Astrocyte of the hippocampus (primary cell): ENCODE data around the gene BAMBI.

Experiments used
- DNase-seq: peaks from one replicate; pipeline ENCODE4 v3.0.0; 2011; ENCODE audit warnings: low read depth, low spot score

The BAMBI gene

GRCh38 chr10:28704464-28705161 is 27.3 kb downstream of the BAMBI start:
- no peak for DNase-seq

GRCh38 chr10:28705472-28705871 is 28.2 kb downstream of the BAMBI start:
- DNase-seq: no peak

- no peak for DNase-seq
Observed at GRCh38 chr10:28709001-28709710, 31.8 kb downstream of the BAMBI start.

GRCh38 chr10:28710202-28710886 is 33.0 kb downstream of the BAMBI start:
- no peak for DNase-seq

GRCh38 chr10:28711041-28711440 is 33.7 kb downstream of the BAMBI start:
- DNase-seq: no peak

- no peak for DNase-seq
Observed at GRCh38 chr10:28711776-28712175, 34.5 kb downstream of the BAMBI start.

- no peak for DNase-seq
Observed at GRCh38 chr10:28713626-28714352, 36.5 kb downstream of the BAMBI start.

GRCh38 chr10:28714401-28715053 is 37.2 kb downstream of the BAMBI start:
- DNase-seq: peak; percentile 29

GRCh38 chr10:28715246-28715645 is 37.9 kb downstream of the BAMBI start:
- no peak for DNase-seq

- DNase-seq: no peak
Observed at GRCh38 chr10:28715757-28716156, 38.4 kb downstream of the BAMBI start.

- DNase-seq: no peak
Observed at GRCh38 chr10:28716748-28717147, 39.4 kb downstream of the BAMBI start.

GRCh38 chr10:28717656-28718201 is 40.4 kb downstream of the BAMBI start:
- no peak for DNase-seq

GRCh38 chr10:28719789-28720436 is 42.6 kb downstream of the BAMBI start:
- peak; percentile 28 for DNase-seq

GRCh38 chr10:28721318-28721951 is 44.1 kb downstream of the BAMBI start:
- DNase-seq: no peak

- peak; percentile 63 for DNase-seq
Observed at GRCh38 chr10:28722065-28722803, 44.9 kb downstream of the BAMBI start.

GRCh38 chr10:28728366-28728765 is 51.0 kb downstream of the BAMBI start:
- no peak for DNase-seq

GRCh38 chr10:28730031-28730778 is 52.9 kb downstream of the BAMBI start:
- DNase-seq: peak; percentile 18

- no peak for DNase-seq
Observed at GRCh38 chr10:28732091-28732490, 54.8 kb downstream of the BAMBI start.
